CD14-positive monocyte (primary cell): ENCODE results near the gene SPTBN5. TPM values are rescaled to one million over a fixed set of nuclear protein-coding genes. Genes with fewer than 3 reads are reported as not detected.
A peak's percentile ranks its signal among the peaks of the same experiment; 100 is the strongest.

Experiments used
- DNase-seq, 3 donors: peaks; one replicate each; pipeline ENCODE4 v3.0.0-alpha.2; 2011 to 2022
- H2AFZ ChIP-seq: 2 replicates; pipeline ENCODE4 v1.6.0; 2012; ENCODE audit warnings: mild to moderate bottlenecking, low read depth, low read length, inconsistent platforms; ENCODE audit not compliant: insufficient read depth, poor library complexity, severe bottlenecking
- H3K27ac ChIP-seq, 2 donors: 1 replicate in 1 of 2; 2 replicates in 1 of 2; pipeline ENCODE4 v1.5.1; 2012 to 2013; ENCODE audit warnings: low read length in 2 of 2, control low read depth in 1 of 2, inconsistent platforms in 1 of 2, low read depth in 1 of 2, mild to moderate bottlenecking in 1 of 2
- H3K27me3 ChIP-seq, 2 donors: one replicate each; pipeline versions ENCODE4 v1.6.0 to v1.6.1; 2011 to 2013; ENCODE audit warnings: low read length in 2 of 2; ENCODE audit not compliant: control insufficient read depth in 2 of 2, insufficient read depth in 2 of 2
- H3K36me3 ChIP-seq, 2 donors: replicated peaks in 1 of 2; 1 replicate in 1 of 2; 2 replicates in 1 of 2; pipeline versions ENCODE4 v1.5.1 to v1.6.1; 2012 to 2013; ENCODE audit warnings: low read length in 2 of 2, control low read depth in 1 of 2, inconsistent platforms in 1 of 2, mild to moderate bottlenecking in 1 of 2; ENCODE audit not compliant: insufficient read depth in 2 of 2, control insufficient read depth in 1 of 2
- H3K4me1 ChIP-seq, 2 donors: 1 replicate in 1 of 2; 2 replicates in 1 of 2; pipeline versions ENCODE4 v1.5.1 to v1.6.1; 2012 to 2013; ENCODE audit warnings: low read length in 2 of 2, control low read depth in 1 of 2, inconsistent platforms in 1 of 2, mild to moderate bottlenecking in 1 of 2, moderate library complexity in 1 of 2; ENCODE audit not compliant: insufficient read depth in 2 of 2, control insufficient read depth in 1 of 2
- H3K4me2 ChIP-seq: replicated peaks from 2 replicates; pipeline ENCODE3; 2012; ENCODE audit warnings: low read length, moderate library complexity, mild to moderate bottlenecking; ENCODE audit not compliant: poor library complexity, severe bottlenecking; ENCODE audit errors: extremely low read depth
- H3K4me3 ChIP-seq, 3 experiments: fragments of 200-600 bp in 1 of 3; sonication (generic) in 1 of 3; replicated peaks in 1 of 3; 1 replicate in 2 of 3; 2 replicates in 1 of 3; pipeline ENCODE4 v1.5.1; 2011 to 2013; ENCODE audit warnings: low read length in 3 of 3, mild to moderate bottlenecking in 3 of 3, control low read depth in 2 of 3, low read depth in 2 of 3, inconsistent platforms in 1 of 3, moderate library complexity in 1 of 3
- H3K79me2 ChIP-seq: 2 replicates; pipeline ENCODE4 v1.6.0; 2012; ENCODE audit warnings: mild to moderate bottlenecking, control low read depth, inconsistent platforms, low read length, moderate library complexity; ENCODE audit not compliant: insufficient read depth
- H3K9ac ChIP-seq: 2 replicates; pipeline ENCODE4 v1.6.0; 2017; ENCODE audit warnings: low read length, mild to moderate bottlenecking; ENCODE audit not compliant: insufficient read depth, poor library complexity, severe bottlenecking
- H3K9me3 ChIP-seq, 2 donors: replicated peaks in 1 of 2; 1 replicate in 1 of 2; 2 replicates in 1 of 2; pipeline versions ENCODE4 v1.5.1 to v1.6.1; 2012 to 2013; ENCODE audit warnings: low read length in 2 of 2, control low read depth in 1 of 2; ENCODE audit not compliant: control insufficient read depth in 1 of 2, insufficient read depth in 1 of 2
- H4K20me1 ChIP-seq: 2 replicates; pipeline ENCODE4 v1.6.0; 2012; ENCODE audit warnings: mild to moderate bottlenecking, low read length, control low read depth, moderate library complexity; ENCODE audit not compliant: insufficient read depth
- H3K27ac Mint-ChIP-seq, 7 donors: one replicate each; pipeline ENCODE4 v1.8.0; 2020; ENCODE audit warnings: mild to moderate bottlenecking in 7 of 7, mixed read lengths in 7 of 7, moderate library complexity in 6 of 7, inconsistent platforms in 2 of 7
- H3K27me3 Mint-ChIP-seq, 3 donors: one replicate each; pipeline ENCODE4 v1.8.0; 2021 to 2022; ENCODE audit warnings: low read depth in 3 of 3, mild to moderate bottlenecking in 3 of 3, mixed read lengths in 3 of 3, moderate library complexity in 3 of 3, inconsistent platforms in 1 of 3
- H3K36me3 Mint-ChIP-seq, 2 donors: one replicate each; pipeline ENCODE4 v1.8.0; 2020; ENCODE audit warnings: mixed read lengths in 2 of 2, inconsistent platforms in 1 of 2, mild to moderate bottlenecking in 1 of 2
- H3K4me1 Mint-ChIP-seq: one replicate; pipeline ENCODE4 v1.8.0; 2020; ENCODE audit warnings: mild to moderate bottlenecking, mixed read lengths
- H3K4me3 Mint-ChIP-seq, 2 donors: one replicate each; pipeline ENCODE4 v1.8.0; 2020; ENCODE audit warnings: mild to moderate bottlenecking in 2 of 2, mixed read lengths in 2 of 2, moderate library complexity in 1 of 2
- H3K9me3 Mint-ChIP-seq, 7 donors: one replicate each; pipeline ENCODE4 v1.8.0; 2020 to 2022; ENCODE audit warnings: mixed read lengths in 7 of 7, mild to moderate bottlenecking in 6 of 7, moderate library complexity in 6 of 7, inconsistent platforms in 2 of 7
- CTCF ChIP-seq: fragments of 200-600 bp; IDR thresholded peaks from one replicate; pipeline ENCODE4 v1.8.0; 2022; ENCODE audit warnings: antibody characterized with exemption, mild to moderate bottlenecking
- WGBS: methylation state at CpG from one replicate; pipeline ENCODE4 v1.1.5; 2013; ENCODE audit warnings: missing lambda C conversion rate; ENCODE audit not compliant: insufficient coverage; 5-methylcytosine and 5-hydroxymethylcytosine counted together
- intact Hi-C, 2 donors: fragments of 100-400 bp; cut with micrococcal nuclease; formaldehyde crosslinking; loops; one replicate each; pipeline versions ENCODE4 v1.15.0 to v1.15.1; 2023
- polyA plus RNA-seq, 3 donors: library from polyadenylated mRNA; depleted of rRNA in 1 of 3; unstranded in 2 of 3; stranded (reverse) in 1 of 3; fragments of 300-500 nt in 2 of 3; fragments of >200 nt in 1 of 3; fragmentation: Illumina TruSeq in 2 of 3; gene quantifications; 1 replicate in 2 of 3; 2 replicates in 1 of 3; pipeline ENCODE4 v1.2.3, GENCODE V29; 2012 to 2021

SPTBN5 gene
- polyA plus RNA-seq, 3 donors: 0.29 TPM; not detected in 2

GRCh38 chr15:41925086-41925608 lies 31.3 kb upstream of the SPTBN5 start:
- no peaks in the 10 kb centered on the region for H3K9me3 Mint-ChIP-seq
- no peaks in the 10 kb centered on the region for H4K20me1 ChIP-seq
- no peak overlapping the region for H3K4me2 ChIP-seq
- no peak for TF ChIP-seq CTCF
- no peak for DNase-seq
- peaks cover 0 to 1% (median 0%) of the 10 kb centered on the region in 3 donors for H3K27me3 Mint-ChIP-seq
- H3K36me3 Mint-ChIP-seq: peaks cover 58 to 60% of the 10 kb centered on the region in 2 donors
- no peak overlapping the region for H3K4me3 Mint-ChIP-seq
- no peak overlapping the region for H3K9ac ChIP-seq
- H3K9me3 ChIP-seq: no peaks in the 10 kb centered on the region
- peak overlapping the region in 1 of 2 donors; percentile 78 for H3K27ac ChIP-seq
- intact Hi-C loops: loop anchor here in 1 of 2 donors (10.0 kb wide), 1 partner anchor 1990 kb away; the partner anchor contains the start of gene EIF2AK4
- H3K27me3 ChIP-seq: no peaks in the 10 kb centered on the region
- H3K27ac Mint-ChIP-seq: peak overlapping the region in 2 of 7 donors; percentile 82 to 92
- peaks cover 42% of the 10 kb centered on the region for H3K79me2 ChIP-seq
- H3K4me1 Mint-ChIP-seq: peaks cover 71% of the 10 kb centered on the region
- H3K36me3 ChIP-seq: peaks cover 20 to 56% of the 10 kb centered on the region in 2 donors
- peaks cover 50 to 53% of the 10 kb centered on the region in 2 donors for H3K4me1 ChIP-seq
- H3K4me3 ChIP-seq: no peak overlapping the region
- no peak overlapping the region for H2AFZ ChIP-seq
- 95% methylated on average over 3 of the region's 7 CpGs for WGBS

DNA sequence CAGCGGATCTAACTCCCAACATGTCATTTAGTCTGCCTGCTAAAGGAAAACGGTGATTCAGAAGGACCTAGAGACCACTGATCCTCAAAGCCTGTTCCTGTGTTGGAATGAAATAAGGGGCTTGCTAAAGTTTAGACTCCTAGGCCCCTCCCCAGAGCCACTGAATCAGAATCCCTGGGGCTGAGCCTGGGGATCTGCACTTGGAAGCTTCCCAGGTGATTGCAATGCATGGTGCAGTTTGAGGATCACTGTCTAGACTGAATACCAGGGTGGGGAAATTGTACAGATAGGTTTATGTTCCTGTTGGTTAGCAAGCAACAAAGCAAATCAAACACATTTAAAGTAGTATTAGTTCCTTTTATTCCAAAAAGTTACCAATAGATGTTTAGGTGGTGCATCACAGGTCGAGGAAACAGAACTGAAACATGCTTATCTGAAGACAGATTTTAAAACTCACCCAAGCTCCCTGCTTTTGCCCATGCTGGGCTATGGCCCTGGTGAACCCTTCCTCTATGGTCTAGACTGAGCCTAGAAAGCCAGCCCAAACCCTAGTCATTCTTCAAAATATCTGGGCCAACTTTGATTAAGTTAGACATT lies 29.6 kb upstream of the SPTBN5 start:
- H3K4me2 ChIP-seq: no peak overlapping the region
- H4K20me1 ChIP-seq: no peaks in the 10 kb centered on the region
- Mint-ChIP-seq H3K27ac (peak overlapping the region in 4 of 7 donors; percentile 5 to 73 (median 42)), H3K27me3 (peaks cover 0 to 1% (median 0%) of the 10 kb centered on the region in 3 donors), H3K4me1 (peaks cover 57% of the 10 kb centered on the region), H3K9me3 (no peaks in the 10 kb centered on the region), H3K4me3 (no peak overlapping the region), H3K36me3 (peaks cover 69% of the 10 kb centered on the region in 2 donors)
- H3K4me3 ChIP-seq: no peak overlapping the region
- H3K4me1 ChIP-seq: peaks cover 34 to 38% of the 10 kb centered on the region in 2 donors
- H3K9ac ChIP-seq: no peak overlapping the region
- no peak overlapping the region for H2AFZ ChIP-seq
- no peak for TF ChIP-seq CTCF
- H3K36me3 ChIP-seq: peaks cover 32 to 73% of the 10 kb centered on the region in 2 donors
- no peak overlapping the region for H3K27ac ChIP-seq
- DNase-seq: no peak
- no peaks in the 10 kb centered on the region for H3K27me3 ChIP-seq
- H3K9me3 ChIP-seq: no peaks in the 10 kb centered on the region
- intact Hi-C loops: loop anchor here in 1 of 2 donors (10.0 kb wide), 1 partner anchor 1989 kb away; the partner anchor contains the start of gene EIF2AK4
- 43% methylated on average over 1 of the region's 3 CpGs for WGBS
- H3K79me2 ChIP-seq: peaks cover 28% of the 10 kb centered on the region
